Stimulated activated CD8-positive, alpha-beta memory T cell treated with anti-CD3 and anti-CD28 coated beads, Interleukin-7, amount 100 ng/mL, for 48 hours (primary cell): Measurements from ENCODE around the gene WNT6.

ENCODE experiments used
- DNase-seq, 2 donors: peaks; one replicate each; pipeline ENCODE4 v3.0.0-alpha.2; 2020; ENCODE audit warnings: low read depth in 1 of 2; ENCODE audit errors: extremely low read depth in 1 of 2

WNT6 gene

DNA sequence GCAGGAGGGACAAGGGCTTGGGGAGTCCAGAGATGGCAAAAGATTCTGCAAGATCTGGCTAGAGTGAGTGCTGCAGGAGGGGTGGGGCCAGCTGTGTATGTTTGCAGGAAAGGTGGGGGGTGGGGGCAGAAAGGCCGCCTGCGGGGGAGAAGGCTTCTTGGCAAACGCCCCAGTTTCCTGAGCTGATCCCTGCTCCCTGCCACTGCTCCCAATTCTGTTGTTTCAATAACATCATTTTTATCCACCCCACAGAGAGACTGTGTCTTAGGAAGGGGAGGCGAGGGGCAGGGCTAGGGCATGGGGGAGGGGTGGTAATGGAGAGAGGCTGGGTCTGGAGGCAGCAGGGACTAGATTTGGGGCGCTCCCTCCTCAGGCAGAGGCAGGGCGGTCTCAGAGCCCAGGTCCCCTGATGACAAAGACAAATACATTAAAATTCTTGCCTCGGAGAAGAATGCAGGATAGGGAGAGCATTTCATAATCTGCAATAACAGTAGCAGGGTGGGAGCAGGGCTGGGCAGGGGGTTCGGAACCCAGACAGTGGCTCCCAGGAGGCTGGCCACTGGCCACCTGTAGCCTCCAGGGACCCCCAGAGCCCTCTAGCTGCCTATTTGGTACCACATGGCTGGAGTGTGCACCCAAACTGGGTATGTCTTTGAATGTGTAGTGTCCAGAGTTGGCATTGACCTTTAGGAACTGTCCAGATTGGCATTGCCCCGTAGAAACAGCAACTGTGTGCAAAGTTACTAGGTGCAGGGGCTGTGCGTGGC is 2.1 kb upstream of the WNT6 start:
- no peak for DNase-seq

DNA sequence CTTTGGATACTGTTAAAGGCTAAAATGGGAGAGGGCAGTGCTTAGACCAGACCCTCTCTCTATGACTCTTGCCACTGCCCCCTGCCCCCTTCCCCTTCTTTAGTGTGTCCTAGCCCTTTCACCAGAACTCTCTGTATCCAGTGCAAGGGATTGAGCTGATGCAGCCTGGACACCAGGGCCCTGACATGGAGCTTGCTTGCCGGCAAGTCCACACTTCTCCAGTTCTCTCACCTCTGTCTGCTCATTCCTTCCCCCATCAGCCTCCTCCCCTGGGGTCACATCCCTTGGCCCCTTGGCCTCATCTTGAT is 1.5 kb upstream of the WNT6 start:
- DNase-seq: no peak

DNA sequence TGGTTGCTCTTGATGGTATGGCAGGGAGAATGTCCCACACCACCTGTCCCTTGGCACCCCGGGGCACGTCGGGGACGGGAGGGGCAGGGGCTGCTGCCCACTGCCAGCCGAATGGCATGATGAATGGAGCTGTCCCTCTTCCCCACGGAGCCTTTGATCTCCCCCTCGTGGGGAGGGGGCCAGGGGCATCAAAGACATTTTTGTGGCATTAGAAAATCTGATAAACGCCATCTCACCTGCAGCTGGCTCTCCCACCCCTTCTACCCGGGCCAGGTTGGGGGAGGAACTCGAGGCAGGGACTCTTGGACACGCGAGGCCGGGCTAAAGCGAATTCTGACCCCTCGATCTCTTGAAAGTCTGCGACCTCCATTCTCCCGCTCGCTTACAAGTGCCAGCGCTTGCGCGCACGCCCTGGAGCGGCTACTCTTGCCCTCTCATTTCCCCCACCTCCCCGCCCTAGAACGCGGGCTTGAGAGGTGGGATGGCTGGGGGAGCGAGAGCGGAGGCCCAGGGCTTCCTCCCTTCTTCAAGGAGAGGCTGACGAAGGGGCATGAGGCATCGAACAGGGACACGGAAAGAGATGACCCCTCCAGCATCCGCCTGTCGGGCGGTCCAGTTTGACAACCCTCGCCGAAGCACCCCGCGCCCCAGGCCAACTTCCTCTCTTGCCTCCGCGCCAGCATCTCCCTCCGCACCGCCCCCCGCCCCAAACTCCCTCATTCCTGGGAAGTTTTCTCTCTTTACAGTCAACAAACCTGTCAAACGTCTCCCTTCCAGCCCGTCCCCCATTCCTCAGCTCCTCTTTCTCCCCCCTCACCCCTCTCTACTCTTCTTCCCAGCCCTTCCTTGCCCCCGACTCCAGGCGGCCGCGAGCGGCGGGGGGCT is 692 bp upstream of the WNT6 start:
- no peak for DNase-seq

DNA sequence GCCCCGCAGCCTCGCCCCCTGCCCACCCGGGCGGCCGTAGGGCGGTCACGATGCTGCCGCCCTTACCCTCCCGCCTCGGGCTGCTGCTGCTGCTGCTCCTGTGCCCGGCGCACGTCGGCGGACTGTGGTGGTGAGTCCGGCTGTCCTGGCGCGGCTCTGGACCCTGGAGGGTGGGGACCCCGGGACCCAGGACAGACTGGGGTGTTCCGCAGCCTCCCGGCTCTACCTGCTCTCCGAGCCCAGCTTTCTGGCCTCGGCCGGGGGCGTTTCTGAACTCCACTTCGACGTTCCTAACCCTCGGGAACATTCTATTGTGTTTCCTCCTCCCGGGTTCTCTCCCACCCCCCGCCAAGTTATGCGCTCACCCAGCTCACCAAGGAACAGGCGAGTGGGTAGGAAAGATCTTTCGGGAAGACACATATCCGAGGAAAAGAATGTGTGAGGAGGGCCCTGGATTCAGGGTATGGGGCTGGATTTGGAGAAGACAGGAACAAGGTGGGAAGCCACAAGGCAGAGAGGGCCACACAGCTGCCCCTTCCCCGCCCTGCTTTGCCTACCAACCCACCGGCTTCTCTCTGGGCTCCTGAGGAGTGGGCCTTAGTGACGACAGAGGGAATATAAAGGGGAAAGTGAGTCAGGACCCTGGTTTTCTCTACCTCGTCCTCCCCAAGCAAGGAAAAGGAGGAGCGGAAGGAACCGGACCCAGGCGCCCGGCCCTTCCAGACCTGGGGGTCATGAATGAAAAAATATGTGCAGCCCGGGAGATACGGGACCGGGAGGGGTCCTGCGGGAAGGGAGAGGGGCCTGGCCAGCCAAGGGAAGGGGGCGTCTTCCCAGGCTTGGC is 605 bp downstream of the WNT6 start:
- DNase-seq: no peak

DNA sequence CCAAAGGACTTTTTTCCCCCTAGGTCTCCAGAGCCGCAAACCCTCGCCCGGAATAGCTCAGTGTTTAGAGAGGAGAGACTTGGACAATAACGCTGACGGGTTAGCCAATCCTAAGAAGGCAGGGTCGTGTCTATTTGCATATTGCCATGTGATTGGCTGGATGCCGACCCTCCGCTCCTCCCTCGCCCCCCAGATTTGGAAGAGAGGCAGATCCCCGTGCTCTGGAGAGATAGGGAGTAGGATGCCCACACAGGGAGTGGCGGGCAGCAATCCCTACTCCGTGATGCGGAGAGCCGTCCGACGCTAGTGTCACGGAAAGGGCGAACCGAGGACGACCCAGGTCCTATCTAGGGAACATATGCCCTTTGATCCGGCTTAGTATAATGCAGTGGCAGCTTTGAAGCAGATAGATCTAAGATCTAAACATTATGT is 1.4 kb downstream of the WNT6 start:
- no peak for DNase-seq

DNA sequence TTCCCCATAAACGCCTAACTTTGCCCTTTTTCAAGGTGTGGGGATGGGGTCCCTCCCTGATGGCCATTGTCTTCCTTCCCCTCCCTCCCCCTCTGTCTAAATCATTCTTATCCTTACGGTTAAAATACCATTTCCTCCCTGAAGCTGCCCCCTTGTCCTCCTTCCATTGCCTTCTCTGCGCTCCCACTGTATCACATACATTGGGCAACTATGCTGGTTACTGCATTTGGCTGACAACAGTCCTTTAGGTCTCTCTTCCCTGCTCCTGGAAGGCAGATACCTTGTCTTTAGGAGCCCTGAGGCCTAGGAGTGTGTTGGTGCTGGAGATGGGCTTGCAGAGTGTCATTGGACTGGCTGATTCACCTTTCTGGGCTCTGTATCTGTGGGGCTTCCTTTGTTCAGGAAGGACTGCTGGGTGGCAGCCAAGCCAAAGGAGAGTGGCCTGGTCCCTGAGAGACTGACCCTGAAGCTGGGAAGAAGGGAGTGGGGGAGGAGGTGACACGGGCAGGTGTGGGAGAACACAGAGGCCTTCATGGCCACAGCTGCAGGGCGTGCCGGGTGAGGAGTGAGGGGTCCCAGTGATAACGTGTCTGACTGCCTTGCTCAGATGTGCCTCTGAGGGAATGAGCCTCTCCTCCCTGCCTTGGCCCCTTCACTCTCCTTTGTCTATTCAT is 2.2 kb downstream of the WNT6 start:
- no peak for DNase-seq

DNA sequence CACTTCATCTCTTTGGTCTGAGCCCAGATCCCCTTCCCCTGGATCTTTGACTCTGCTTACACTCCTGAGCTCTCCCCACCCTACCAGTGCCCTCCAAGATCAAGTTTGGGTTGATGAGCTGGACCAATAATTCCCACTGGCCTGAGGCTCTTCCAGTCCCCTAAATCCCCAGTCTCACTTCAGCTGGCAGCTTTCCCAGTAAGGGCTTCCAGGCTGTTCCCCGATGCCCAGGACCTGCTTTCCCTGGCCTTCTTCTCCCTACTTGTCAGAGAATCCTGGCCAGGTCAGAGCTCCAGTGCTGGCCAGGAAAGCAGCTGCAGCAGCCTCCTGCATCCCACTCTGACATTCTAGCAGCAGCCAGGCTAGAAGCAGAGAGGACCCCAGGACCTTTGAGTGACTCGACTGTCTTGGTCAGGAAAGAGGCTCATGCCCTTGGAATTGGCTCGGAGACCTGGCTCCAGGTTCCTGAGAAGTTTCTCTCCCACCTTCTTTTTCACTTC is 3.5 kb downstream of the WNT6 start:
- no peak for DNase-seq

DNA sequence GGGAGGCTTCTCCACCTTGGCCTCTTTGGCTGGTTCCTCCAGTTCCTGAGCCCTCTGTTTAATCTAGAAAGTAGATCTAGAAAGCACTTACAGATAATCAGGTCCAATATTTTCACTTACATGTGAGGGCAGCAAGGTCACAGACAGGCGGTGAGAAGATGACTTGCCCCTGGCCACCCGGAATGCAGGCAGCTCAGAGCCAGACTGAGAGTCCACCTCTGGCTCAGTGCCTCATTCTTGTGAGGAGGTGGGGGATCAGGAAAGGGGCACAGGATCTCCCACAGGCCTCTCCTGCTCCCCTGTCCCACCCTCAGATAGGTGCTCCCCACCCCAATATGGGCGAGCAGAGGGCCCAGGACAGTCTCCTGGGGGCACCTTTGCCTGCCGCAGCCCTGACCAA is 5.8 kb downstream of the WNT6 start:
- no peak for DNase-seq

DNA sequence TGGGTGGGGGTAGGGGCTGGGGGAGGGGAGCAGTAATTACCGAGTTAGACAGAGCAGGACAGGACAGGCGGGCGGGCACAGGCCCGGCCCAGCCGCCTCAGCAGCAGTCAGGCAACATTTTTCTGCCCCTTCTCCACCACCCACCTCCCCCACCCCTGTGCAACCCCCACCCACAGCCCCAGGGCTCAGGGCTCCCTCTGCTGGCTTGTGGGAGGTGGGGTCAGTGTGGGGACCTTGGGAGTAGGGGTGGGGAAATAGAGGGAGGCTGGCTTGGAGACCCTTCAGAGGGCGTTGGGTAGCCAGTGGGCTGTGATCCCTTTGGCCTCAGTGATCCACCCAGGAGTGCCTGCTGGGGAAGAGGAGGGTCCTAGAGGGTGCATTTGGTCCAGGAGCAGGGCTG is 6.4 kb downstream of the WNT6 start:
- DNase-seq: no peak

DNA sequence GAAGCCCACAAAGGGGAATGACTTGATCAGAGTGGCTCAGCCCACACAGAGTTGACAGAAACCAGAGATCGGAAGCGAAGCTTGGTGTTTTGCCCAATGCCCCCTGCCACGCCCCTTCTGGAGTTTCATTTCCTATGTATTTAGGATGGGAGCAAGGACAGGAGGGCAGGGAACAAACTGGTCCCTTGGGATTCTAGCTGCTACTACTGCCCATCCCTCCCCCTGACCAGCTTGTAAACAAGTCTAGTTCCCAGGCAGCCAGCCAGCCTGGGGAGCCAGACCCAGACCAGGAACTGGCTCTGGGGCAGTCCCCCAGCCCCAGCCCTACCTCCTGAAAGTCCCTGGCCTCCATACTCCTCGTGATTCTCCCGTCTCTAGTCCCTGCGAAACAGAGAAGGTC is 8.3 kb downstream of the WNT6 start:
- DNase-seq: no peak

DNA sequence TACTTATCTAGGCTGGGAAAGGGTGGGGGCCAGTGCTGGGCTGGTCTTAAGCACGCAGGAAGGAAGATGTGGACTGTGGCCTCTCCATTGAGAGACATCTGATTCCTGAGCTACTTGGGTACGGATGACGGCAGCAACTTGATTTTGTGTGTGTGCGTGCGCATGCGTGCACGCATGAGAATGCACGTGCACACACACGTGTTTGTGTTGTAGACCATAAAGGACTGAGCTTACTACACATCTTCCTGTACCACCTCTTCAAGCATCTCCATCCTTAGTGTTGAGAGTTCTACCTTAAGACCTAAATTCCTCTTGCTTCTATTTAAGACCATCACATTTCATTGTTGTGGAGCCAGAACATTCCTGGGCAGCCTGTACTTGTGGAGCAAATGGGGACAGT is 9.5 kb downstream of the WNT6 start:
- DNase-seq: no peak

DNA sequence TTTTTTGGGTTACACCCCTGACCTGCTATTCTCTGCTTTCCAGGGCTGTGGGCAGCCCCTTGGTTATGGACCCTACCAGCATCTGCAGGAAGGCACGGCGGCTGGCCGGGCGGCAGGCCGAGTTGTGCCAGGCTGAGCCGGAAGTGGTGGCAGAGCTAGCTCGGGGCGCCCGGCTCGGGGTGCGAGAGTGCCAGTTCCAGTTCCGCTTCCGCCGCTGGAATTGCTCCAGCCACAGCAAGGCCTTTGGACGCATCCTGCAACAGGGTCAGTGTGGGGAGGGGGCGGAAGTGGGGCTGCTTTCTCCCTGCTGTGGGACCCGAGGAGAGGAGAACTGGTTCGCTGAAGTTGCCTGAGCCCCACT is 11.4 kb downstream of the WNT6 start:
- no peak for DNase-seq

DNA sequence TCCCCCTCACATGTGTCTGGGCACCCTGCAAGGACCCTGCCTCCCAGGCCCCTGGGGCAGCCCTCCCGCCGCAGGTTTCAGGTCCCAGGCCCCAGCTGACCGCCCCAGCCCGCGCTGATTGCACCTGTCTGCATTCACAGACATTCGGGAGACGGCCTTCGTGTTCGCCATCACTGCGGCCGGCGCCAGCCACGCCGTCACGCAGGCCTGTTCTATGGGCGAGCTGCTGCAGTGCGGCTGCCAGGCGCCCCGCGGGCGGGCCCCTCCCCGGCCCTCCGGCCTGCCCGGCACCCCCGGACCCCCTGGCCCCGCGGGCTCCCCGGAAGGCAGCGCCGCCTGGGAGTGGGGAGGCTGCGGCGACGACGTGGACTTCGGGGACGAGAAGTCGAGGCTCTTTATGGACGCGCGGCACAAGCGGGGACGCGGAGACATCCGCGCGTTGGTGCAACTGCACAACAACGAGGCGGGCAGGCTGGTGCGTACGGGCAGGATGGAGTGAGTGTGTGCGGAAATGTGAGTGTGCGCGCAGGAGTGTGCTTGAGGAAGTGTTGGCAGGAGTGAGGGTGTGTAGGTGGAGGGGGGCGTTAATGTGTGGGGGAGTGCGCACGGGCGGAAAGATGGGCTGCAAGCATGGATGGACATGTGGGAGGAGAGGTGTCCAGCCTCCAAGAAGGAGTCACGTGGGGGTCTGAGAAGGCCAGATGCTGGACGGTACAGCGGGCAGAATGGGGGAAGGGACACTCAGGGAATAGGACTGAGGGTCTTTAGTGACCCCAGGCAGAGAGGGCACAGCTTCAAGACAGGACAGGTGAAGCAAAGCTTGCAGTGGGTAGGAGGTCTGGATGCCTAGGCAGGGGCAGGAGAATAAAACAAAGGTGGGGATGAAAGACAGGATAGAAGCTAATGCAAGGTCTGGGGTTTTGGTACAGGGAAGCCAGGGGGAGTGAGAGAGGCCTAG is 12.0 kb downstream of the WNT6 start:
- DNase-seq: no peak

DNA sequence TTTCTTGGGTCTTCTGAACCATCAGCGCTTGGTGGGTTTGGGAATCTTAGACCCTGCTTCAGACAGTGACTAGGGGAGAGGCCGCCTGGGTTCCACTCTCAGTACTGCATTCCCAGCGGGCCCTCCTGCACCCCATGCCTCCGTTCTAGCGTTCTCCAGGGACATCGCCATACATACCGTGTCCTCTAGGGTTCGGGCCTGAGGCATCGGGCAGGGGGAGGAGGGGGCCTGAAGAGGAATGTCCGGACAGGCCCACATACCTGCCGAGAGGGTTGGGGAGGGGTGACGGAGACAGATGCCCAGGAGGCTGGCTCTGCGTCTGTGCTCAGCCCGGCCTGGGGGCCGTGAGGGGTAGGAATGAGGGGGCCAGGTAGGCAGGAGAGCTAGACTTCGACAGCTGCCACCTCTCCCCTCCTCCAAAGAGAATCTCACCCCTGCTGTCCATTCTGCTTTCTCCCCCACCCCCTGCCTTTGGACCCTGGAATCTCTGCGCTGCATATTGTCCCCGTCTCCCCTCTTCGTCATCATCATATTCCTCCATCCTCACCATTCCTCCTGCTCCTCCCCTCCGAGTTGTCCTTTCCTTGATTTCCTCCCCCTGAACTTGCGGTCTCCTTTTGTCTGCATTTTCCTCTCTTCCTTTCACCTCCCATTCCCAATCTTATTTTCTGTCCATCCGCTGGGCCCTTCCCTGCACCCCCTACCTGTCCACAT is 13.2 kb downstream of the WNT6 start:
- no peak for DNase-seq

DNA sequence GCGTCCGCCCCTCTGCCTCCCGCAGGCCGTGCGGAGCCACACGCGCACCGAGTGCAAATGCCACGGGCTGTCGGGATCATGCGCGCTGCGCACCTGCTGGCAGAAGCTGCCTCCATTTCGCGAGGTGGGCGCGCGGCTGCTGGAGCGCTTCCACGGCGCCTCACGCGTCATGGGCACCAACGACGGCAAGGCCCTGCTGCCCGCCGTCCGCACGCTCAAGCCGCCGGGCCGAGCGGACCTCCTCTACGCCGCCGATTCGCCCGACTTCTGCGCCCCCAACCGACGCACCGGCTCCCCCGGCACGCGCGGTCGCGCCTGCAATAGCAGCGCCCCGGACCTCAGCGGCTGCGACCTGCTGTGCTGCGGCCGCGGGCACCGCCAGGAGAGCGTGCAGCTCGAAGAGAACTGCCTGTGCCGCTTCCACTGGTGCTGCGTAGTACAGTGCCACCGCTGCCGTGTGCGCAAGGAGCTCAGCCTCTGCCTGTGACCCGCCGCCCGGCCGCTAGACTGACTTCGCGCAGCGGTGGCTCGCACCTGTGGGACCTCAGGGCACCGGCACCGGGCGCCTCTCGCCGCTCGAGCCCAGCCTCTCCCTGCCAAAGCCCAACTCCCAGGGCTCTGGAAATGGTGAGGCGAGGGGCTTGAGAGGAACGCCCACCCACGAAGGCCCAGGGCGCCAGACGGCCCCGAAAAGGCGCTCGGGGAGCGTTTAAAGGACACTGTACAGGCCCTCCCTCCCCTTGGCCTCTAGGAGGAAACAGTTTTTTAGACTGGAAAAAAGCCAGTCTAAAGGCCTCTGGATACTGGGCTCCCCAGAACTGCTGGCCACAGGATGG is 14.0 kb downstream of the WNT6 start:
- DNase-seq: no peak

DNA sequence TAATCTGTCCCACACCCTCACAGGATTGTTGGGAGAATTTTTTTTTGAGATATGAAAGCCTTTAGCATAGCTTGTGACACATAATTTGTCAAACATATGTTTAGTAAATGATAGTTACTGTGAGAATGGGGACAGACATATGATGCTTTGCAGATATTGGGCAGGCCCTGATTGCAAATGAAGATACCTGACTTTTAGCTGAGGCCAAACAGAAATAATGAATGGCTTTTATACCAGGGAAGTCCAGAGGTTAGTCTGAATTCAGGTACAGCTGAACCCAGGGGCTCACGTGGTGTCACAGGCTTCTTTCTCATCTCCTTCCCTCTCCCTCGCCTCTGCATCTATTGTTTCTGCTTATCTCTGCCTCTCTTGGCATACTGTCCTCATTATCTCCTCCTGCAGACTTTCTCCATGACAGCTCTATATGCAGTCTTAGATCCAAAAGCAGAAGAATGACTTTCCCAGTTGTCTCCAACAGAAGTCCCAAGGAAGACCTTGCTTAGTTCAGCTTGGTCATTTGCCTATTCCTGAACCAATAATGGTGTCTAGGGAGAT is 16.2 kb downstream of the WNT6 start:
- DNase-seq: no peak

DNA sequence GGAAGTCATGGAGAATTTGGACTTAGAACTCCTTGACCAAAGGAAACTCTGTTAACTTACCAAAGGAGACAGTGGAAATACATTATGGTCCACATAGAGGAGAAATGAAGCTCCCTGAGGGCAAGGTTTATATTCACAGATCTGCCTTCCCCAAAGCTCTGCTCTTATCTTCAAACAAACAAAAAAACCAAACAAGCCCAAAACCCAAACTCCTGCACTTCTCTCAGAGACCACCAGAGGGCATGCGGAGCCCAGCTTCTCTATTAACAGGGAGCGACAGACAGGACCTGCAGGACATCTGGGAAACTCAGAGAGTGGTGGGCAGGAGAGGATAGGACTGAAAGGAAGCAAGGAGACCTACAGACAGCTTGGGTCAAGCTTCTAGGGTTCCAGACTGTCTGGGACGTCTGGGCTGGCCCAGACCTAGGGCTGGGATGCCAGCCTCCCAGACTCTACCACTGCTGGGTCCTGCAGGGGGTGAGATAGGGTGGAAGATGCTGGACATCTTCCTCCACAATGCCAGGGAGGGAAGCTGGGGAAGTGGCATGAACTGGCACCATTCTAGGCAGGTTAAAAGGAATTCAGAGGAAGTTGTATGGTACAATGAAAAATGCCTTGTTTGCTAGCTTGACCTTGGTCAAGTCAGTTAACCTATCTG is 17.1 kb downstream of the WNT6 start:
- peak in 1 of 2 donors; percentile 37 for DNase-seq
